OCI-LY3 (cell line): ENCODE results near the gene CTNNA3.
"Not testable (repeated sequence)": the region's sequence is repeated elsewhere in the genome, so short reads cannot be mapped to it uniquely, and the experiment has no call there.

ENCODE experiments used
- H2AFZ ChIP-seq: fragments of 200-600, 300-600 bp; shearing (Covaris generic); 2 replicates; pipeline ENCODE4 v1.6.0; 2014; ENCODE audit warnings: antibody characterized with exemption, low read depth, low read length
- H3K27ac ChIP-seq: fragments of 200-600, 300-600 bp; sonication (generic); 2 replicates; pipeline ENCODE4 v1.5.1; 2014; ENCODE audit warnings: mild to moderate bottlenecking, low read length, moderate library complexity, mixed read lengths
- H3K27me3 ChIP-seq: fragments of 200-600, 300-600 bp; sonication (generic); 2 replicates; pipeline ENCODE4 v1.6.1; 2014; ENCODE audit warnings: low read depth, low read length, mixed read lengths
- H3K36me3 ChIP-seq: fragments of 200-600, 300-600 bp; sonication (generic); replicated peaks from 2 replicates; pipeline ENCODE3; 2014; ENCODE audit warnings: low read depth, low read length, mixed read lengths
- H3K4me1 ChIP-seq: fragments of 300-600, 200-600 bp; sonication (generic); 2 replicates; pipeline ENCODE4 v1.6.1; 2014; ENCODE audit warnings: low read length, mixed read lengths
- H3K4me2 ChIP-seq: fragments of 200-600, 300-600 bp; sonication (generic); 2 replicates; pipeline ENCODE4 v1.6.1; 2014; ENCODE audit warnings: low read length, mixed read lengths
- H3K4me3 ChIP-seq: fragments of 300-600, 200-600 bp; sonication (generic); 2 replicates; pipeline ENCODE4 v1.5.1; 2014; ENCODE audit warnings: antibody characterized with exemption, mild to moderate bottlenecking, low read length, moderate library complexity
- H3K79me2 ChIP-seq: fragments of 300-600, 200-600 bp; shearing (Covaris generic); 2 replicates; pipeline ENCODE4 v1.6.1; 2014; ENCODE audit warnings: mild to moderate bottlenecking, low read length, mixed read lengths
- H3K9ac ChIP-seq: fragments of 300-600, 200-600 bp; shearing (Covaris generic); 2 replicates; pipeline ENCODE4 v1.6.0; 2014; ENCODE audit warnings: mild to moderate bottlenecking, low read length, moderate library complexity
- H3K9me3 ChIP-seq: fragments of 200-600, 300-600 bp; shearing (Covaris generic); 2 replicates; pipeline ENCODE4 v1.6.1; 2014; ENCODE audit warnings: low read length, mixed read lengths; ENCODE audit not compliant: insufficient read depth
- H4K20me1 ChIP-seq: fragments of 200-600, 300-600 bp; sonication (generic); 2 replicates; pipeline ENCODE4 v1.6.1; 2016; ENCODE audit warnings: low read length, mixed read lengths; ENCODE audit not compliant: insufficient read depth
- CTCF ChIP-seq: fragments of 200-600, 300-600 bp; sonication (generic); IDR thresholded peaks from 2 replicates; pipeline ENCODE4 v1.5.1; 2014; ENCODE audit warnings: antibody characterized with exemption, low read length, low read depth
- EZH2phosphoT487 ChIP-seq: fragments of 200-600 bp; shearing (Covaris generic); IDR thresholded peaks from 2 replicates; pipeline ENCODE4 v1.6.1; 2018; ENCODE audit warnings: antibody characterized with exemption, mixed run types, low read depth

CTNNA3 gene

GRCh38 chr10:67596641-67597040 lies 99.4 kb downstream of the CTNNA3 start:
- no peaks in the 10 kb centered on the region for H3K36me3 ChIP-seq
- H3K9me3 ChIP-seq: no peaks in the 10 kb centered on the region
- no peak overlapping the region for H3K9ac ChIP-seq
- TF ChIP-seq EZH2phosphoT487 (no peak), CTCF (no peak)
- no peak overlapping the region for H3K27ac ChIP-seq
- no peak overlapping the region for H3K4me2 ChIP-seq
- no peaks in the 10 kb centered on the region for H3K27me3 ChIP-seq
- no peak overlapping the region for H2AFZ ChIP-seq
- no peaks in the 10 kb centered on the region for H4K20me1 ChIP-seq
- H3K79me2 ChIP-seq: no peaks in the 10 kb centered on the region
- no peak overlapping the region for H3K4me3 ChIP-seq
- H3K4me1 ChIP-seq: no peaks in the 10 kb centered on the region

GRCh38 chr10:67587771-67588170 lies 108.2 kb downstream of the CTNNA3 start:
- no peaks in the 10 kb centered on the region for H3K79me2 ChIP-seq
- no peak for TF ChIP-seq EZH2phosphoT487
- no peak overlapping the region for H3K27ac ChIP-seq

GRCh38 chr10:67575532-67575931 lies 120.5 kb downstream of the CTNNA3 start:
- H3K36me3 ChIP-seq: no peaks in the 10 kb centered on the region

More at GRCh38 chr10:67587771-67588170, 108.2 kb downstream of the CTNNA3 start:
- no peak overlapping the region for H3K9ac ChIP-seq
- no peak overlapping the region for H2AFZ ChIP-seq
- H3K9me3 ChIP-seq: 0 out of 2 replicates have a peak, but pooled peaks cover 4% of the 10 kb centered on the region
- H3K4me3 ChIP-seq: no peak overlapping the region
- H3K4me1 ChIP-seq: no peaks in the 10 kb centered on the region
- H3K4me2 ChIP-seq: no peak overlapping the region
- H4K20me1 ChIP-seq: no peaks in the 10 kb centered on the region
- H3K36me3 ChIP-seq: no peaks in the 10 kb centered on the region
- no peaks in the 10 kb centered on the region for H3K27me3 ChIP-seq

GRCh38 chr10:67573484-67573883 lies 122.5 kb downstream of the CTNNA3 start:
- H2AFZ ChIP-seq: no peak overlapping the region
- H3K79me2 ChIP-seq: no peaks in the 10 kb centered on the region
- H3K27ac ChIP-seq: no peak overlapping the region
- H3K4me1 ChIP-seq: no peaks in the 10 kb centered on the region
- H3K4me2 ChIP-seq: no peak overlapping the region
- H4K20me1 ChIP-seq: no peaks in the 10 kb centered on the region
- no peaks in the 10 kb centered on the region for H3K36me3 ChIP-seq
- no peaks in the 10 kb centered on the region for H3K27me3 ChIP-seq
- no peak overlapping the region for H3K9ac ChIP-seq
- no peak for TF ChIP-seq CTCF
- TF ChIP-seq EZH2phosphoT487: no peak
- no peaks in the 10 kb centered on the region for H3K9me3 ChIP-seq
- H3K4me3 ChIP-seq: no peak overlapping the region

More at GRCh38 chr10:67575532-67575931, 120.5 kb downstream of the CTNNA3 start:
- Histone ChIP-seq H3K4me2 (no peak overlapping the region), H3K27me3 (no peaks in the 10 kb centered on the region), H2AFZ (no peak overlapping the region), H3K9me3 (no peaks in the 10 kb centered on the region), H3K79me2 (no peaks in the 10 kb centered on the region), H3K4me1 (no peaks in the 10 kb centered on the region), H4K20me1 (no peaks in the 10 kb centered on the region), H3K27ac (no peak overlapping the region), H3K9ac (no peak overlapping the region), H3K4me3 (no peak overlapping the region)
- TF ChIP-seq EZH2phosphoT487 (no peak), CTCF (no peak)

GRCh38 chr10:67571503-67571902 lies 124.5 kb downstream of the CTNNA3 start:
- Histone ChIP-seq H3K4me2 (no peak overlapping the region), H3K27ac (no peak overlapping the region)
- TF ChIP-seq CTCF (no peak), EZH2phosphoT487 (no peak)

GRCh38 chr10:67558311-67558710 lies 137.7 kb downstream of the CTNNA3 start:
- not testable (repeated sequence) for H3K4me2 ChIP-seq, H3K9ac ChIP-seq, H3K36me3 ChIP-seq

More at GRCh38 chr10:67571503-67571902, 124.5 kb downstream of the CTNNA3 start:
- Histone ChIP-seq H4K20me1 (no peaks in the 10 kb centered on the region), H3K9me3 (no peaks in the 10 kb centered on the region), H3K79me2 (no peaks in the 10 kb centered on the region), H2AFZ (no peak overlapping the region), H3K9ac (no peak overlapping the region), H3K4me1 (no peaks in the 10 kb centered on the region), H3K36me3 (no peaks in the 10 kb centered on the region), H3K4me3 (no peak overlapping the region), H3K27me3 (no peaks in the 10 kb centered on the region)

More at GRCh38 chr10:67558311-67558710, 137.7 kb downstream of the CTNNA3 start:
- not testable (repeated sequence) for H3K27ac ChIP-seq, H3K79me2 ChIP-seq, H3K9me3 ChIP-seq, H2AFZ ChIP-seq, H3K4me1 ChIP-seq, H4K20me1 ChIP-seq, H3K27me3 ChIP-seq, H3K4me3 ChIP-seq
